ENCODE results near the gene KPNA1. TPM values are rescaled to one million over a fixed set of nuclear protein-coding genes. Genes with fewer than 3 reads are reported as not detected.

KPNA1 gene
- total and polyA plus RNA-seq, 4 donors: 35.5 to 58.2 (median 46.0) TPM

DNA sequence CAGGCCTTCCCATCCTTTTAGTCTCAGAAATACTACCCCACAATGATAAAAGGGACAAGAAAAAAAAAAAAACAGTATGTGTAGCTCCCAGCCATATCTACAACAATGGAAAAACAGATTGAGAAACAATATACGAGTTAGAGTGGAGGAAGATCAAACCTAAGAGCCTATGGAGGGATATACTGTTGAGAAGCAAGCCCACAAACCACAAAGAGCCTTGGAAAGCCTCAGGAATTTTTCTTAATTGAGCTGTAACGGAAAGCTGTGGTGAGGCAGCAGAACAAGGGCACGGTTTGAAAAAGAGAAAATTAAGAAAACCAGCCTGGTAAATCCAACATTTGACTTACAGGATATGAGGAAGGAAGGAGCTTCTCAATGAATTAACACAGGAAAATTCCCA lies 21.4 kb downstream of the KPNA1 start:
- Histone ChIP-seq H3K36me3 (ENCODE audit: control insufficient read depth, insufficient read depth, low read length) (peaks cover 9% of the 10 kb centered on the region), H3K27me3 (ENCODE audit: control insufficient read depth, insufficient read depth, low read length) (no peaks in the 10 kb centered on the region), H3K9me3 (ENCODE audit: control insufficient read depth, insufficient read depth, low read length) (no peaks in the 10 kb centered on the region), H3K4me3 (ENCODE audit: low read depth, low read length) (no peak overlapping the region), H3K4me1 (ENCODE audit: control insufficient read depth, insufficient read depth, low read length) (no peaks in the 10 kb centered on the region), H3K27ac (ENCODE audit: low read depth, low read length) (no peak overlapping the region)
- DNase-seq (ENCODE audit: low read depth in 4 of 6, low spot score in 6 of 6): no peak
- no CpG with 5 or more reads among the region's 3 CpGs for WGBS (ENCODE audit: insufficient coverage)

DNA sequence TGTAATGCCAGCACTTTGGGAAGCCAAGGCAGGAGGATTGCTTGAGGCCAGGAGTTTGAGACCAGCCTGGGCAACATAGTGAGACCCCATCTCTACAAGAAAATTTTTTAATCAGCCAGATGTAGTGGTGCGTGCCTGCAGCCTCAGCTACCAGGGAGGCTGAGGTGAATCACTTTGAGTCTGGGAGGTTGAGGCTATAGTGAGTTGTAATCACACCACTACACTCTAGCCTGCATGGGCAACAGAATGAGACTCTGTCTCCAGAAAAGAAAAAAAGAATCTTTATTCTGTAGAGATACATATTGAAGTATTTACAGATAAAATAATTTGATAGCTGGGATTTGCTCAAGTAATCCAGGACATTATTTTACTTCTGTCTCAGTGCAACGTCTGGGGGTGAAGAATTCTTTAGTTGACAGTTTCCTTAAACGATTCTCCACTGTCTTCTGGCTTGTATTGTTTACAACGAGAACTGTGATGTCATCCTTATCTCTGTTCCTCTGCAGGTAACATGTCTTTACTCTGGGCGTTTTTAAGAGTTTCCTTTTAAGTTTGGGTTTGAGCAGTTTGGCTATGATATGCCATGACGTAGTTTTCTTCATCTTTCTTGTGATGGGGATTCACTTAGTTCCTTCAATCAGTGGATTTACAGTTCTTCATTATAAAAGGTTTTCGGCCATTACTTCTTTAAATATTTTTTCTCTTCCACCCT lies 26.3 kb downstream of the KPNA1 start:
- H3K27ac ChIP-seq (ENCODE audit: low read depth, low read length): no peak overlapping the region
- H3K4me3 ChIP-seq (ENCODE audit: low read depth, low read length): no peak overlapping the region
- DNase-seq (ENCODE audit: low read depth in 4 of 6, low spot score in 6 of 6): no peak
- peaks cover 5% of the 10 kb centered on the region for H3K36me3 ChIP-seq (ENCODE audit: control insufficient read depth, insufficient read depth, low read length)
- no peaks in the 10 kb centered on the region for H3K27me3 ChIP-seq (ENCODE audit: control insufficient read depth, insufficient read depth, low read length)
- no peaks in the 10 kb centered on the region for H3K4me1 ChIP-seq (ENCODE audit: control insufficient read depth, insufficient read depth, low read length)
- no peaks in the 10 kb centered on the region for H3K9me3 ChIP-seq (ENCODE audit: control insufficient read depth, insufficient read depth, low read length)
- 92% methylated on average over 2 of the region's 7 CpGs for WGBS (ENCODE audit: insufficient coverage)

GRCh38 chr3:122484985-122485384 lies 29.8 kb downstream of the KPNA1 start:
- H3K27ac ChIP-seq (ENCODE audit: low read depth, low read length): no peak overlapping the region
- no peak for DNase-seq (ENCODE audit: low read depth in 4 of 6, low spot score in 6 of 6)
- no peaks in the 10 kb centered on the region for H3K36me3 ChIP-seq (ENCODE audit: control insufficient read depth, insufficient read depth, low read length)
- WGBS (ENCODE audit: insufficient coverage): 60% methylated on average over 1 of the region's 5 CpGs
- H3K4me3 ChIP-seq (ENCODE audit: low read depth, low read length): no peak overlapping the region
- no peaks in the 10 kb centered on the region for H3K9me3 ChIP-seq (ENCODE audit: control insufficient read depth, insufficient read depth, low read length)
- H3K4me1 ChIP-seq (ENCODE audit: control insufficient read depth, insufficient read depth, low read length): no peaks in the 10 kb centered on the region
- no peaks in the 10 kb centered on the region for H3K27me3 ChIP-seq (ENCODE audit: control insufficient read depth, insufficient read depth, low read length)

DNA sequence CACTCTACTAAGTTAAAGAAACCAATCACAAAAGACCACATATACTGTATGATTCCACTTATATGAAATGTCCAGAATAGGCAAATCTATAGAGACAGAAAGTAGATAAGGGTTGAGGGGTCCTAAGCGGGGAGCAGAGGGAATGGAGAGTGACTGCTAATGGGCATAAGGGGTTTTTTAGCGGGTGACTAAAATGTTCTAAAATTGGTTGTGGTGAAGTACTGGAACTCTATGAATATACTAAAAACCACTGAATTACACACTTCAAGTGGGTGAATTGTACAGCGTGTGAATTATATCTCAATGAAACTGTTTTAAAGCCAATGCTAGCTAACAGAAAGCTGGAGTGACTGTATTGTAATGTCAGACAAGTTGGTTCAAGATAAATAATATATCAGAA lies 33.3 kb downstream of the KPNA1 start:
- no CpG with 5 or more reads among the region's 3 CpGs for WGBS (ENCODE audit: insufficient coverage)
- no peak overlapping the region for H3K4me3 ChIP-seq (ENCODE audit: low read depth, low read length)
- H3K27me3 ChIP-seq (ENCODE audit: control insufficient read depth, insufficient read depth, low read length): no peaks in the 10 kb centered on the region
- H3K36me3 ChIP-seq (ENCODE audit: control insufficient read depth, insufficient read depth, low read length): no peaks in the 10 kb centered on the region
- no peak for DNase-seq (ENCODE audit: low read depth in 4 of 6, low spot score in 6 of 6)
- no peaks in the 10 kb centered on the region for H3K9me3 ChIP-seq (ENCODE audit: control insufficient read depth, insufficient read depth, low read length)
- no peaks in the 10 kb centered on the region for H3K4me1 ChIP-seq (ENCODE audit: control insufficient read depth, insufficient read depth, low read length)
- no peak overlapping the region for H3K27ac ChIP-seq (ENCODE audit: low read depth, low read length)

GRCh38 chr3:122476532-122476931 lies 38.2 kb downstream of the KPNA1 start:
- Histone ChIP-seq H3K27ac (ENCODE audit: low read depth, low read length) (no peak overlapping the region), H3K4me1 (ENCODE audit: control insufficient read depth, insufficient read depth, low read length) (no peaks in the 10 kb centered on the region), H3K27me3 (ENCODE audit: control insufficient read depth, insufficient read depth, low read length) (no peaks in the 10 kb centered on the region), H3K4me3 (ENCODE audit: low read depth, low read length) (no peak overlapping the region), H3K9me3 (ENCODE audit: control insufficient read depth, insufficient read depth, low read length) (no peaks in the 10 kb centered on the region), H3K36me3 (ENCODE audit: control insufficient read depth, insufficient read depth, low read length) (no peaks in the 10 kb centered on the region)
- WGBS (ENCODE audit: insufficient coverage): no CpG with 5 or more reads among the region's 2 CpGs
- DNase-seq (ENCODE audit: low read depth in 4 of 6, low spot score in 6 of 6): no peak

- DNase-seq (ENCODE audit: low read depth in 4 of 6, low spot score in 6 of 6): no peak
- H3K27me3 ChIP-seq (ENCODE audit: control insufficient read depth, insufficient read depth, low read length): no peaks in the 10 kb centered on the region
- no peaks in the 10 kb centered on the region for H3K9me3 ChIP-seq (ENCODE audit: control insufficient read depth, insufficient read depth, low read length)
- WGBS (ENCODE audit: insufficient coverage): no CpG with 5 or more reads among the region's 2 CpGs
- H3K4me1 ChIP-seq (ENCODE audit: control insufficient read depth, insufficient read depth, low read length): no peaks in the 10 kb centered on the region
- no peak overlapping the region for H3K4me3 ChIP-seq (ENCODE audit: low read depth, low read length)
- no peak overlapping the region for H3K27ac ChIP-seq (ENCODE audit: low read depth, low read length)
- no peaks in the 10 kb centered on the region for H3K36me3 ChIP-seq (ENCODE audit: control insufficient read depth, insufficient read depth, low read length)
Observed at GRCh38 chr3:122475316-122475715, 39.4 kb downstream of the KPNA1 start.

GRCh38 chr3:122469659-122470058 lies 45.1 kb downstream of the KPNA1 start:
- Histone ChIP-seq H3K4me1 (ENCODE audit: control insufficient read depth, insufficient read depth, low read length) (no peaks in the 10 kb centered on the region), H3K36me3 (ENCODE audit: control insufficient read depth, insufficient read depth, low read length) (no peaks in the 10 kb centered on the region), H3K27ac (ENCODE audit: low read depth, low read length) (no peak overlapping the region), H3K4me3 (ENCODE audit: low read depth, low read length) (no peak overlapping the region), H3K9me3 (ENCODE audit: control insufficient read depth, insufficient read depth, low read length) (no peaks in the 10 kb centered on the region), H3K27me3 (ENCODE audit: control insufficient read depth, insufficient read depth, low read length) (no peaks in the 10 kb centered on the region)
- WGBS (ENCODE audit: insufficient coverage): no CpG with 5 or more reads among the region's 1 CpG
- DNase-seq (ENCODE audit: low read depth in 4 of 6, low spot score in 6 of 6): no peak

- no CpG with 5 or more reads among the region's 3 CpGs for WGBS (ENCODE audit: insufficient coverage)
- no peak overlapping the region for H3K27ac ChIP-seq (ENCODE audit: low read depth, low read length)
Observed at GRCh38 chr3:122468896-122469533, 45.7 kb downstream of the KPNA1 start.

DNA sequence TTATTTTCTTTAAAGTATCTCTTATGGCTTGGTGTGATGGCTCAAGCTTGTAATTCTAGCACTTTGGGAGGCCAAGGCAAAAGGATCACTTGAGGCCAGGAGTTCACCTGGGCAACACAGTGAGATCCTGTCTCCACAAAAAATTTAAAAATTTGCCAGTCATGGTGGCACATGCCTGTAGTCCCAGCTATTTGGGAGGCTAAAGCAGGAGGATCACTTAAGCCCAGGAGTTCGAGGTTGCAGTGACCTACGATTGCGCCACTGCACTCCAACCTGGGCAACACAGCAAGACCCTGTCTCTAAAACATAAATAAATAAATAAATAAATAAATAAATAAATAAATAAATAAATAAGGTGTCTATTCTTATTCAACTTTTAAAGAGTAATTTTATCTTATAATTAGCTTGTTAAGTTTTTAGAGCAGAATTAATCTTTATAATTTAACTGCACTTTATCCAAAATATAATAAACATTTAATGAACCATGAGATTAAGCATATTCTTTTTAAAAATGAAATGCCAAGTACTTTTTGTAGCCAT lies 48.0 kb downstream of the KPNA1 start:
- no peak for DNase-seq (ENCODE audit: low read depth in 4 of 6, low spot score in 6 of 6)
- Histone ChIP-seq H3K27ac (ENCODE audit: low read depth, low read length) (no peak overlapping the region), H3K4me1 (ENCODE audit: control insufficient read depth, insufficient read depth, low read length) (no peaks in the 10 kb centered on the region), H3K36me3 (ENCODE audit: control insufficient read depth, insufficient read depth, low read length) (peaks cover 6% of the 10 kb centered on the region), H3K9me3 (ENCODE audit: control insufficient read depth, insufficient read depth, low read length) (no peaks in the 10 kb centered on the region), H3K27me3 (ENCODE audit: control insufficient read depth, insufficient read depth, low read length) (no peaks in the 10 kb centered on the region), H3K4me3 (ENCODE audit: low read depth, low read length) (no peak overlapping the region)
- WGBS (ENCODE audit: insufficient coverage): no CpG with 5 or more reads among the region's 3 CpGs

More at GRCh38 chr3:122468896-122469533, 45.7 kb downstream of the KPNA1 start:
- Histone ChIP-seq H3K4me1 (ENCODE audit: control insufficient read depth, insufficient read depth, low read length) (no peaks in the 10 kb centered on the region), H3K36me3 (ENCODE audit: control insufficient read depth, insufficient read depth, low read length) (no peaks in the 10 kb centered on the region), H3K4me3 (ENCODE audit: low read depth, low read length) (no peak overlapping the region), H3K9me3 (ENCODE audit: control insufficient read depth, insufficient read depth, low read length) (no peaks in the 10 kb centered on the region), H3K27me3 (ENCODE audit: control insufficient read depth, insufficient read depth, low read length) (no peaks in the 10 kb centered on the region)
- DNase-seq (ENCODE audit: low read depth in 4 of 6, low spot score in 6 of 6): no peak

DNA sequence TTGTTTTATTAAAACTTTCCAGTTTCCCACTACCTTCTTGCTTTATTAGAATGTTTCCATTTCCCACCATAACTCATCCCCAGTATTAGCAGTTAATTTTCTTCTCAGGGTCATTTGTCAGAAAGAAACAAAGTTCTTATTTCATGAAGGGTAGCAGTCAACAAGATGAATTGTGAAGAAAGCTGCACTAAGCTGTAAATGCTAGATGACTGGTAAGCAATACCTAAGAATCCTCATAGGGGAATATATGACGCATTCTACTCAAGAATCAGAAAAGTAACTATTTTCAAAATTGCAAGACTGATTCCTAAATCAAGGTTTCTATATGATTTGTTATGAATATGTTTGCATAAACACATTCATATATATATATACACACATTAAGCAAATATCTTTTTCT lies 50.1 kb downstream of the KPNA1 start:
- no peaks in the 10 kb centered on the region for H3K9me3 ChIP-seq (ENCODE audit: control insufficient read depth, insufficient read depth, low read length)
- H3K4me1 ChIP-seq (ENCODE audit: control insufficient read depth, insufficient read depth, low read length): no peaks in the 10 kb centered on the region
- no peak overlapping the region for H3K4me3 ChIP-seq (ENCODE audit: low read depth, low read length)
- peaks cover 6% of the 10 kb centered on the region for H3K36me3 ChIP-seq (ENCODE audit: control insufficient read depth, insufficient read depth, low read length)
- H3K27ac ChIP-seq (ENCODE audit: low read depth, low read length): no peak overlapping the region
- no peaks in the 10 kb centered on the region for H3K27me3 ChIP-seq (ENCODE audit: control insufficient read depth, insufficient read depth, low read length)
- no peak for DNase-seq (ENCODE audit: low read depth in 4 of 6, low spot score in 6 of 6)
- WGBS (ENCODE audit: insufficient coverage): no CpG with 5 or more reads among the region's 1 CpG
